H9 (cell line): ENCODE measurements around the gene DCAF5. TPM values are rescaled to one million over a fixed set of nuclear protein-coding genes. Genes with fewer than 3 reads are reported as not detected.

Experiments used
- DNase-seq: peaks from one replicate; pipeline ENCODE4 v3.0.0-alpha.2; 2017
- H2AFZ ChIP-seq: one replicate; pipeline ENCODE4 v1.6.1; 2013; ENCODE audit warnings: mild to moderate bottlenecking, low read length, control low read depth, moderate library complexity
- H2AK5ac ChIP-seq: 2 replicates; pipeline ENCODE4 v1.6.1; 2013; ENCODE audit warnings: low read length, control low read depth, mixed read lengths; ENCODE audit not compliant: insufficient read length
- H2BK120ac ChIP-seq: one replicate; pipeline ENCODE4 v1.6.1; 2013; ENCODE audit warnings: low read depth, mild to moderate bottlenecking, low read length, control low read depth, inconsistent platforms; ENCODE audit not compliant: poor library complexity, severe bottlenecking
- H2BK12ac ChIP-seq: 2 replicates; pipeline ENCODE4 v1.6.1; 2013; ENCODE audit warnings: low read length, control low read depth, mixed read lengths, low read depth; ENCODE audit not compliant: insufficient read length
- H2BK15ac ChIP-seq: 2 replicates; pipeline ENCODE4 v1.6.1; 2013; ENCODE audit warnings: low read depth, low read length, control low read depth
- H2BK20ac ChIP-seq: one replicate; pipeline ENCODE4 v1.6.1; 2013; ENCODE audit warnings: low read depth, mild to moderate bottlenecking, low read length, control low read depth, inconsistent platforms; ENCODE audit not compliant: poor library complexity, severe bottlenecking
- H2BK5ac ChIP-seq: 2 replicates; pipeline ENCODE4 v1.6.1; 2013; ENCODE audit warnings: low read length, control low read depth, mixed read lengths; ENCODE audit not compliant: insufficient read length
- H3K14ac ChIP-seq: 2 replicates; pipeline ENCODE4 v1.6.1; 2013; ENCODE audit warnings: low read length, control low read depth; ENCODE audit not compliant: insufficient read depth
- H3K18ac ChIP-seq: 2 replicates; pipeline ENCODE4 v1.6.1; 2013; ENCODE audit warnings: low read depth, mild to moderate bottlenecking, mixed read lengths, low read length, control low read depth; ENCODE audit not compliant: insufficient read length
- H3K23ac ChIP-seq: 2 replicates; pipeline ENCODE4 v1.6.1; 2013; ENCODE audit warnings: low read length, control low read depth, mixed read lengths, low read depth; ENCODE audit not compliant: insufficient read length
- H3K23me2 ChIP-seq: 2 replicates; pipeline ENCODE4 v1.6.1; 2013; ENCODE audit warnings: low read depth, mild to moderate bottlenecking, mixed read lengths, low read length, control low read depth; ENCODE audit not compliant: insufficient read length, poor library complexity, severe bottlenecking
- H3K27ac ChIP-seq: 2 replicates; pipeline ENCODE4 v1.5.1; 2013; ENCODE audit warnings: low read length, control low read depth, mixed read lengths, low read depth; ENCODE audit not compliant: insufficient read length
- H3K27me3 ChIP-seq: 2 replicates; pipeline ENCODE4 v1.6.1; 2013; ENCODE audit warnings: low read length, control low read depth, inconsistent platforms; ENCODE audit not compliant: insufficient read depth
- H3K4ac ChIP-seq: 2 replicates; pipeline ENCODE4 v1.6.1; 2013; ENCODE audit warnings: low read depth, mild to moderate bottlenecking, control low read depth, inconsistent platforms, low read length, moderate library complexity
- H3K4me1 ChIP-seq: 2 replicates; pipeline ENCODE4 v1.6.1; 2013; ENCODE audit warnings: low read length, control low read depth, inconsistent platforms; ENCODE audit not compliant: insufficient read depth
- H3K4me2 ChIP-seq: 2 replicates; pipeline ENCODE4 v1.6.1; 2013; ENCODE audit warnings: low read length, control low read depth, mixed read lengths; ENCODE audit not compliant: insufficient read length, insufficient read depth
- H3K56ac ChIP-seq: 2 replicates; pipeline ENCODE4 v1.6.1; 2013; ENCODE audit warnings: low read depth, mild to moderate bottlenecking, mixed read lengths, low read length, control low read depth; ENCODE audit not compliant: insufficient read length
- H3K79me1 ChIP-seq: 2 replicates; pipeline ENCODE4 v1.6.1; 2013; ENCODE audit warnings: low read depth, mild to moderate bottlenecking, moderate library complexity, low read length, control low read depth, inconsistent platforms; ENCODE audit not compliant: insufficient read depth, poor library complexity, severe bottlenecking
- H3K79me2 ChIP-seq: 2 replicates; pipeline ENCODE4 v1.6.1; 2013; ENCODE audit warnings: low read length, control low read depth, inconsistent platforms; ENCODE audit not compliant: insufficient read depth
- H3K9ac ChIP-seq: 2 replicates; pipeline ENCODE4 v1.6.1; 2013; ENCODE audit warnings: low read length, control low read depth, mixed read lengths; ENCODE audit not compliant: insufficient read length; ENCODE audit errors: extremely low read depth
- H3K9me3 ChIP-seq: one replicate; pipeline ENCODE4 v1.6.1; 2013; ENCODE audit warnings: low read depth, low read length, inconsistent platforms; ENCODE audit not compliant: control insufficient read depth
- H3T11ph ChIP-seq: one replicate; pipeline ENCODE4 v1.6.1; 2013; ENCODE audit warnings: mild to moderate bottlenecking, low read length, control low read depth, inconsistent platforms
- H4K20me1 ChIP-seq: one replicate; pipeline ENCODE4 v1.6.1; 2013; ENCODE audit not compliant: control insufficient read depth, insufficient read length, insufficient read depth
- H4K5ac ChIP-seq: 2 replicates; pipeline ENCODE4 v1.6.1; 2013; ENCODE audit warnings: low read depth, mild to moderate bottlenecking, mixed read lengths, low read length, control low read depth; ENCODE audit not compliant: insufficient read length
- H4K8ac ChIP-seq: replicated peaks from 2 replicates; pipeline ENCODE4 v1.6.1; 2013; ENCODE audit warnings: low read length, control low read depth, mixed read lengths, low read depth; ENCODE audit not compliant: insufficient read length
- H4K91ac ChIP-seq: 2 replicates; pipeline ENCODE4 v1.6.1; 2013; ENCODE audit warnings: low read depth, mild to moderate bottlenecking, moderate library complexity, mixed read lengths, low read length, control low read depth; ENCODE audit not compliant: insufficient read length
- H3K27ac Mint-ChIP-seq, 3 experiments: 2 replicates in 2 of 3; 3 replicates in 1 of 3; pipeline ENCODE4 v1.8.0; 2020 to 2021; ENCODE audit warnings: mixed read lengths in 3 of 3, mild to moderate bottlenecking in 1 of 3, moderate library complexity in 1 of 3
- H3K27me3 Mint-ChIP-seq: 2 replicates; pipeline ENCODE4 v1.8.0; 2021; ENCODE audit warnings: low read depth, mild to moderate bottlenecking, moderate library complexity, mixed read lengths
- H3K36me3 Mint-ChIP-seq, 3 experiments: 2 replicates in 2 of 3; 3 replicates in 1 of 3; pipeline ENCODE4 v1.8.0; 2020 to 2021; ENCODE audit warnings: low read depth in 3 of 3, mixed read lengths in 3 of 3; ENCODE audit not compliant: insufficient read depth in 1 of 3
- H3K4me1 Mint-ChIP-seq, 2 experiments: 2 replicates each; pipeline ENCODE4 v1.8.0; 2020; ENCODE audit warnings: mixed read lengths in 2 of 2
- H3K4me3 Mint-ChIP-seq, 2 experiments: 2 replicates in 1 of 2; 3 replicates in 1 of 2; pipeline ENCODE4 v1.8.0; 2020 to 2021; ENCODE audit warnings: mild to moderate bottlenecking in 2 of 2, mixed read lengths in 2 of 2, moderate library complexity in 1 of 2
- H3K9me3 Mint-ChIP-seq, 2 experiments: 2 replicates in 1 of 2; 3 replicates in 1 of 2; pipeline ENCODE4 v1.8.0; 2020; ENCODE audit warnings: mild to moderate bottlenecking in 2 of 2, mixed read lengths in 2 of 2, moderate library complexity in 1 of 2
- CTCF ChIP-seq: fragments of 200-600 bp; sonication (generic); conservative IDR thresholded peaks from 3 replicates; pipeline ENCODE4 v1.8.0; 2021; ENCODE audit warnings: antibody characterized with exemption, mild to moderate bottlenecking
- WGBS: extraction: QIAGEN DNeasy Blood & Tissue Kit; methylation state at CpG from one replicate; pipeline ENCODE4 v1.1.7; 2013; ENCODE audit warnings: missing lambda C conversion rate, low lambda C conversion rate, mixed read lengths; ENCODE audit not compliant: insufficient read length; ENCODE audit errors: extremely low coverage; 5-methylcytosine and 5-hydroxymethylcytosine counted together
- total RNA-seq: library from RNA; stranded (reverse); gene quantifications from 2 replicates; pipeline ENCODE4 v1.2.1, GENCODE V29; 2021

Gene DCAF5
- total RNA-seq, 1 experiment from 2014 or later: 31.4 TPM

GRCh38 chr14:69034612-69035262 is 118.2 kb downstream of the DCAF5 start:
- H3K18ac ChIP-seq: no peak overlapping the region
- no peak overlapping the region for H2AK5ac ChIP-seq
- H4K20me1 ChIP-seq: no peaks in the 10 kb centered on the region
- no peak overlapping the region for H3K56ac ChIP-seq
- H2BK15ac ChIP-seq: no peak overlapping the region
- H2BK5ac ChIP-seq: no peak overlapping the region
- no peak overlapping the region for H2BK20ac ChIP-seq
- no peaks in the 10 kb centered on the region for H3K9me3 ChIP-seq
- no peaks in the 10 kb centered on the region for H3K23me2 ChIP-seq
- peak overlapping the region in 1 of 3 experiments; percentile 4; a peak in 2 of 7 replicates for H3K27ac Mint-ChIP-seq
- no peak overlapping the region for H4K8ac ChIP-seq
- no peak for DNase-seq
- no peak overlapping the region for H3T11ph ChIP-seq
- no peaks in the 10 kb centered on the region for H3K79me2 ChIP-seq
- H3K79me1 ChIP-seq: no peaks in the 10 kb centered on the region
- H3K4me2 ChIP-seq: no peak overlapping the region
- H2BK120ac ChIP-seq: no peak overlapping the region
- H3K4me1 ChIP-seq: peaks cover 12% of the 10 kb centered on the region; the same call in 1 of the 2 replicates
- H3K14ac ChIP-seq: no peak overlapping the region
- H3K4ac ChIP-seq: no peak overlapping the region
- no peak overlapping the region for H2BK12ac ChIP-seq
- no peak overlapping the region for H3K9ac ChIP-seq
- peak; percentile 37; the same call in 2 of the 3 replicates for TF ChIP-seq CTCF
- no peaks in the 10 kb centered on the region for H3K36me3 Mint-ChIP-seq
- no CpG with 5 or more reads among the region's 7 CpGs for WGBS
- H3K9me3 Mint-ChIP-seq: no peaks in the 10 kb centered on the region
- peaks cover 2% of the 10 kb centered on the region for H3K27me3 Mint-ChIP-seq
- H3K4me1 Mint-ChIP-seq: peaks cover 44 to 47% of the 10 kb centered on the region in 2 experiments
- no peak overlapping the region for H3K23ac ChIP-seq
- no peak overlapping the region for H4K91ac ChIP-seq
- no peak overlapping the region for H3K27ac ChIP-seq
- no peak overlapping the region for H3K4me3 Mint-ChIP-seq
- H2AFZ ChIP-seq: no peak overlapping the region
- H3K27me3 ChIP-seq: no peaks in the 10 kb centered on the region
- no peak overlapping the region for H4K5ac ChIP-seq
